Muscle of leg (tissue), 11 donors: Measurements from ENCODE around the gene STRN4. TPM values are rescaled to one million over a fixed set of nuclear protein-coding genes. Genes with fewer than 3 reads are reported as not detected.

ENCODE experiments used
- DNase-seq: peaks from one replicate; pipeline ENCODE4 v3.0.0; 2013
- H3K27ac ChIP-seq: one replicate; pipeline ENCODE4 v1.5.1; 2013; ENCODE audit warnings: mild to moderate bottlenecking, low read length, control low read depth
- H3K27me3 ChIP-seq: one replicate; pipeline ENCODE4 v1.6.1; 2013; ENCODE audit warnings: low read length; ENCODE audit not compliant: control insufficient read depth, insufficient read depth
- H3K36me3 ChIP-seq: one replicate; pipeline ENCODE4 v1.6.1; 2013; ENCODE audit warnings: low read length; ENCODE audit not compliant: control insufficient read depth, insufficient read depth
- H3K4me1 ChIP-seq: one replicate; pipeline ENCODE4 v1.6.1; 2013; ENCODE audit warnings: low read length; ENCODE audit not compliant: control insufficient read depth, insufficient read depth
- H3K4me3 ChIP-seq: one replicate; pipeline ENCODE4 v1.5.1; 2013; ENCODE audit warnings: low read length, control low read depth
- H3K9me3 ChIP-seq: replicated peaks from 2 replicates; pipeline ENCODE4 v1.6.1; 2013; ENCODE audit warnings: low read depth, low read length; ENCODE audit not compliant: control insufficient read depth
- WGBS: methylation state at CpG from one replicate; pipeline ENCODE4 v1.1.5; 2013; ENCODE audit warnings: missing lambda C conversion rate; ENCODE audit not compliant: insufficient coverage; 5-methylcytosine and 5-hydroxymethylcytosine counted together
- polyA plus RNA-seq, 8 donors: library from polyadenylated mRNA; unstranded; fragments of 120-200 nt; gene quantifications; one replicate each; pipeline versions ENCODE4 v1.2.1 to v1.2.3, GENCODE V29; 2013; ENCODE audit warnings: inconsistent platforms in 1 of 8, low replicate concordance in 1 of 8; ENCODE audit not compliant: insufficient read length in 8 of 8, insufficient read depth in 1 of 8
- total RNA-seq: library from RNA; stranded (reverse); fragments of 120-200 nt; gene quantifications from one replicate; pipeline ENCODE4 v1.2.4, GENCODE V29; 2013

STRN4 gene
- total and polyA plus RNA-seq, 9 donors, result 35.2 to 66.0 (median 55.7) TPM

GRCh38 chr19:46696052-46696451 is 50.2 kb downstream of the STRN4 start:
- no peak for DNase-seq
- Histone ChIP-seq H3K4me1 (peaks cover 5% of the 10 kb centered on the region), H3K27me3 (no peaks in the 10 kb centered on the region), H3K4me3 (no peak overlapping the region), H3K27ac (no peak overlapping the region), H3K9me3 (no peaks in the 10 kb centered on the region), H3K36me3 (peaks cover 83% of the 10 kb centered on the region)
- WGBS, result 84% methylated on average over 8 of the region's 10 CpGs

DNA sequence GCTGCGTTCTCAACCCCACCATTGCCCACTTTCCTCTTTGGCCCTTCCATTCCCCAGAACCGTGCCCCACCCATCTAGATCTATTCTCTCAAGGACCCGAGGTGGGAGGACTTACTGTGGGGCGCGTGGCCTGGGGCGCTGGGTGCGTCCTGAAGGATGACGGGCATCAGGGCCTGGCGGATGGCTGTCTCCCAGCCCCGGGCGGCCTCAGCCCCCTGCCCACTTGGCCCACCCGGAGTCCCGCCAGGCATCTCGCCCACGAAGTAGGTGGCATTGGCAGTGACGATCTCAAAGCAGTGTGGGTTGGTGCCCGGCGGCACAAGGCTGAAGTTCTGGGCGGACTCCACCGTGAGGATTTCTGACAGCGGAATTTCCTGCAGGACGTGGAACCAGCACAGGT is 52.5 kb downstream of the STRN4 start:
- H3K27me3 ChIP-seq, result no peaks in the 10 kb centered on the region
- no peak overlapping the region for H3K27ac ChIP-seq
- no peak for DNase-seq
- peaks cover 5% of the 10 kb centered on the region for H3K4me1 ChIP-seq
- H3K9me3 ChIP-seq, result no peaks in the 10 kb centered on the region
- no peak overlapping the region for H3K4me3 ChIP-seq
- WGBS, result 93% methylated on average over 22 of the region's 22 CpGs
- peaks cover 81% of the 10 kb centered on the region for H3K36me3 ChIP-seq

GRCh38 chr19:46692918-46693722 is 53.1 kb downstream of the STRN4 start:
- Histone ChIP-seq H3K9me3 (no peaks in the 10 kb centered on the region), H3K27ac (no peak overlapping the region), H3K36me3 (peaks cover 78% of the 10 kb centered on the region), H3K4me3 (no peak overlapping the region), H3K27me3 (no peaks in the 10 kb centered on the region), H3K4me1 (peaks cover 5% of the 10 kb centered on the region)
- no peak for DNase-seq
- WGBS, result 77% methylated on average over 3 of the region's 4 CpGs

DNA sequence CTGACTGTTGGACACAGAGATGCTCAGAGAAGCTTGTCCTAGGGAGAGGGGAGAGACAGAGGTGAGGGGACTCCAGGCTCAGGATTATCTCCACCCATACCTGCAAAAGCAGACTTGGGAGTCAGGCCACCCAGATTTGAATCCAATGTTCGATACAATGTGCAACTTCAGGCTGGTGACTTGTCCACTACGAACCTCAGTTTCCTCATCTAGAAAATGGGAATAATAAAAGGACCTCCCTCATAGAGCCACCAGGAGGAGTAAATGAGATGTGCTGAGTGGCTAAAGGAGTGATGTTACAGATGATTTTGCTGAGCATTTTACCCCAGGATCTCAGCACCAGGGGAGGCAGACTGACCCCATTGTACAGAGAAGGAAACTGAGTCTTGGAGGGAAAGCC is 54.3 kb downstream of the STRN4 start:
- DNase-seq, result no peak
- no CpG with 5 or more reads among the region's 2 CpGs for WGBS
- no peak overlapping the region for H3K27ac ChIP-seq

GRCh38 chr19:46691104-46691503 is 55.1 kb downstream of the STRN4 start:
- Histone ChIP-seq H3K27me3 (no peaks in the 10 kb centered on the region), H3K9me3 (no peaks in the 10 kb centered on the region), H3K4me3 (no peak overlapping the region), H3K4me1 (no peaks in the 10 kb centered on the region), H3K36me3 (peaks cover 85% of the 10 kb centered on the region), H3K27ac (no peak overlapping the region)
- no peak for DNase-seq
- WGBS, result 50% methylated on average over 2 of the region's 2 CpGs

More for the DNA sequence above, 54.3 kb downstream of the STRN4 start:
- Histone ChIP-seq H3K4me3 (no peak overlapping the region), H3K4me1 (no peaks in the 10 kb centered on the region), H3K9me3 (no peaks in the 10 kb centered on the region), H3K27me3 (no peaks in the 10 kb centered on the region), H3K36me3 (peaks cover 86% of the 10 kb centered on the region)

DNA sequence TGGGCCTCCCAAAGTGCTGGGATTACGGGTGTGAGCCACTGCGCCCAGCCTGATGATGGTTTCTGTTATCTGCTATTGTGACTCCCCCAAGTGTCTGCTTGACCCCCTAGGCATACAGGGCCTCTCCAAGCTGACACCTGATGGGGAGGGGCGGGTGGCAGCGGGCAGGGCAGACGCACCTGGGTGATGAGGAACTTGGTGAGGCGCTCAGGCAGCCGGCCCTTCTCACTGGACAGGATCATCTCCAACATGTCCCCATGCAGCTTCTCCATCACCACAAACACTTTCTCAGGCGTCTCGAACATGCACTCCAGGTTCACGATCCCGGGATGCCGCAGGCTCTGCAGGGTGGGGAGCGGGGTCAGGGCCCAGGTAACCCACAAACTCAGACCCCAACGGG is 56.9 kb downstream of the STRN4 start:
- Histone ChIP-seq H3K36me3 (peaks cover 81% of the 10 kb centered on the region), H3K4me1 (no peaks in the 10 kb centered on the region), H3K4me3 (no peak overlapping the region), H3K27ac (no peak overlapping the region), H3K27me3 (no peaks in the 10 kb centered on the region), H3K9me3 (no peaks in the 10 kb centered on the region)
- no peak for DNase-seq
- 100% methylated on average over 6 of the region's 14 CpGs for WGBS

- no peak overlapping the region for H3K27ac ChIP-seq
These were observed 58.7 kb downstream of the STRN4 start for GRCh38 chr19:46687438-46688145.

GRCh38 chr19:46685189-46685588 is 61.1 kb downstream of the STRN4 start:
- no peaks in the 10 kb centered on the region for H3K27me3 ChIP-seq
- no peaks in the 10 kb centered on the region for H3K9me3 ChIP-seq
- no peak overlapping the region for H3K27ac ChIP-seq
- no CpG with 5 or more reads among the region's 3 CpGs for WGBS
- no peaks in the 10 kb centered on the region for H3K4me1 ChIP-seq
- no peak overlapping the region for H3K4me3 ChIP-seq
- no peak for DNase-seq
- peaks cover 67% of the 10 kb centered on the region for H3K36me3 ChIP-seq

More at GRCh38 chr19:46687438-46688145, 58.7 kb downstream of the STRN4 start:
- WGBS, result 94% methylated on average over 2 of the region's 6 CpGs
- H3K27me3 ChIP-seq, result no peaks in the 10 kb centered on the region
- peaks cover 74% of the 10 kb centered on the region for H3K36me3 ChIP-seq
- H3K9me3 ChIP-seq, result no peaks in the 10 kb centered on the region
- no peak overlapping the region for H3K4me3 ChIP-seq
- DNase-seq, result no peak
- no peaks in the 10 kb centered on the region for H3K4me1 ChIP-seq

DNA sequence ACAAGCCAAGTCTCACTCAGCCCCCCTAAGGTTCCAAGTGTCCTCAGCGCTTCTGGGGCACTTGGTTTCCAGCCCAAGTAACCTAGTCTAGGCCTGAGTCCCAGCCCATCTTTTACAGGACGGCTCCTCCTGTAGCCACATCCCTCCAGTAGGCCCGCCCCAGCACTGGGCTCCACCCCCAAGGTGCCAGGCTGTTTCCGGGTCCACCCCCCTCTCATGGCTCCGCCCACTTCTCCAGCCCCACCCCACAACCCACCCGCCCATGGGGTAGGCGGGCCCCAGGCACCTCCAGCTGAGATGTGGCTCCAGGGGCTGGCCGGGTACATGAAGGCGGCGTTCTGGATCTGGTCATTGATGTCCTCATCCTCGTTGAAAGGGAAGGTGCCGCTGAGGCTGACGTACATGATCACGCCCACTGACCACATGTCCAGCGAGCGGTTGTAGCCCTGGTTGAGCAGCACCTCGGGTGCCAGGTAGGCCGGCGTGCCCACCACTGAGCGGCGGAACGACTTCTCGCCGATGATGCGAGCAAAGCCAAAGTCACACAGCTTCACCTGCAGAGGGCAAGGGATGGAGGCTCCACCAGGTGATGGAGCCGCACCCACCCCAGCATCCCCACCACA is 68.0 kb downstream of the STRN4 start:
- Histone ChIP-seq H3K27me3 (no peaks in the 10 kb centered on the region), H3K4me3 (no peak overlapping the region), H3K4me1 (no peaks in the 10 kb centered on the region), H3K27ac (no peak overlapping the region), H3K36me3 (peaks cover 61% of the 10 kb centered on the region), H3K9me3 (no peaks in the 10 kb centered on the region)
- DNase-seq, result no peak
- 78% methylated on average over 24 of the region's 26 CpGs for WGBS
